Pulmonary artery endothelial cell (primary cell): Measurements from ENCODE around the gene SERPINF2. TPM values are rescaled to one million over a fixed set of nuclear protein-coding genes. Genes with fewer than 3 reads are reported as not detected.
"Not testable (repeated sequence)": the region's sequence is repeated elsewhere in the genome, so short reads cannot be mapped to it uniquely, and the experiment has no call there.

ENCODE experiments used
- DNase-seq: peaks from one replicate; pipeline ENCODE4 v3.0.0-alpha.2; 2011; ENCODE audit warnings: low read depth, low spot score
- total RNA-seq: library from RNA; depleted of rRNA; stranded (reverse); fragments of >200 nt; gene quantifications from 2 replicates; pipeline ENCODE4 v1.2.3, GENCODE V29; 2014

SERPINF2 gene
- total RNA-seq, 1 donor from 2014 or later = not detected

DNA sequence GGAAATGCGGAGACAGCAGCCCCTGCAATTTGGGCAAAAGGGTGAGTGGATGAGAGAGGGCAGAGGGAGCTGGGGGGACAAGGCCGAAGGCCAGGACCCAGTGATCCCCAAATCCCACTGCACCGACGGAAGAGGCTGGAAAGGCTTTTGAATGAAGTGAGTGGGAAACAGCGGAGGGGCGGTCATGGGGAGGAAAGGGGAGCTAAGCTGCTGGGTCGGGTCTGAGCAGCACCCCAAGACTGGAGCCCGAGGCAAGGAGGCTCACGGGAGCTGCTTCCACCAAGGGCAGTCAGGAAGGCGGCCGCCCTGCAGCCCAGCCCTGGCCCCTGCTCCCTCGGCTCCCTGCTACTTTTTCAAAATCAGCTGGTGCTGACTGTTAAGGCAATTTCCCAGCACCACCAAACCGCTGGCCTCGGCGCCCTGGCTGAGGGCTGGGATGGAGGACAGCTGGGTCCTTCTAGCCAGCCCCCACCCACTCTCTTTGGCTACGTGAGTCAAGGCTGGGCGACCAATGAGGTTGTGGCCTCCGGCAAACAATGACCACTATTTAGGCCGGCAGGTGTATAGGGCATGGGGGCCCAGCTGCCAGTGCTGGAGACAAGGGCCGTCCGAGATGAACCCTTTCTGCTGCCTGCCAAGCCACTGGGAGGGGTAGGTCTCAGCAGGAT lies 19.7 kb downstream of the SERPINF2 start:
- DNase-seq = no peak

DNA sequence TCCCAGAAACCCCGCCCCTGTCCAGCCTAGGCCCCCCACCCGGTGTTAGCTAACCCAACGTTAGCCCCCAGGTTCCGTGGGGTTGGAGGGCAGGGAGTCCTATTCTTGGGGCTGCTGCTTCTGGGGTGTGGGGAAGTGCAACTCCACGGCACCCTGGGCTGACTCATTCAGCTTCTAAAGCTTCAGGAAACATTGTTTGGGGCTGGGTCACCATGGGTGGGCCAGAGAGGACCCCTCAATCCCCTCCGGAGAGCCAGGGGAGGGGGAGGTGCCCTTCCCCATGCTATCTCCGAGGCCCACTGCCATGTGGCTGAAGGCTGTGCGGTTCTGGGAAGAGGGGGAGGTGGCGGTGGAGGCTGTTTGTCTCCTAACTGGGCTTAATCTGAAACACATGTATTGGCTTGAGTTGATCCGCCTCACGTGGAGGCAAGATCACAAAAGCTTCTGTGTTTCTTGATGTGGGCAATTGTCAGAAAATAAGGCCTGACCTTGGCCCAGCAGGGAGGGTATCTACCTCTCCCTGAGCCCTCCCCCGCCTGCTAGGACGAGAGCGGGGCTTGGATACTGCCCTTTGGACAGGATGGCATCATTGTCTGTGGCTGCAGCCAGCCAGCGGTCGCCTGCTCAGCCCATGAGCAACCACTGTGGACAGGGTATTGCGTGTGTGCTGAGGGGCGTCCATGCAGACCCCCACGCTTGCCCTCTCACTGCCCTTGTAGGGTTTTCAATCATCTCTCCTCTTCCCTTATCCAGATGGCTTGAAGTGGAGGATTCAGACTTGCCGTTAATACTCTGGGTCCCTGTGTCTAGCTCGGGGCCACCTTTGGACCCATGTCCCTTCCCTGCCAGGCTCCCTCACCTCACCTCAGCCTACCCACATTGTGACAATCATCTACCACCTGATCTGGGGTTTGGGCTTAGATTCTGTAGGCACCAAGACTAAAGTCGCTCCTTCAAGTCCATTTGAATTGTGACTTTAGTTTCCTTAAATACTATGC lies 20.5 kb downstream of the SERPINF2 start:
- no peak for DNase-seq

DNA sequence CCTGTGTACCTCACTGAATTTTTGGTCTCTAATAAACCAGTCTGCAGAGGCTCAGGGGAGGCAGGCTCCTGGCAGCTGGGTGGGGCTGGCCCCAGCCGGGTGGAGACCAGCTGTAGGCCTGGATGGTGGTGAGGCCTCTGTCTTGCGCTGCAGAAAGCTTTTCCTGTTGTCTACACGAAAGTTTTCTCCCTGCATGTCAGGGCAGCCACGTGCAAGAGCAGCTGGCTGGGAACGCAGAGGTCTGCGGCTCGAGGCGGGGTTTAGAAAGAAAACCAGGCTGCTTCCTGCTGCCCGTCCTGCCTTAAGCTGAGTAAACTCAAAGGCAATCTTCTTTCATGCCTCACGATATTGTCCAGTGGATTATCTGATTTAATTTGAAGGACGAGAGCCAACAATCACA lies 21.6 kb downstream of the SERPINF2 start:
- DNase-seq = peak; percentile 41

DNA sequence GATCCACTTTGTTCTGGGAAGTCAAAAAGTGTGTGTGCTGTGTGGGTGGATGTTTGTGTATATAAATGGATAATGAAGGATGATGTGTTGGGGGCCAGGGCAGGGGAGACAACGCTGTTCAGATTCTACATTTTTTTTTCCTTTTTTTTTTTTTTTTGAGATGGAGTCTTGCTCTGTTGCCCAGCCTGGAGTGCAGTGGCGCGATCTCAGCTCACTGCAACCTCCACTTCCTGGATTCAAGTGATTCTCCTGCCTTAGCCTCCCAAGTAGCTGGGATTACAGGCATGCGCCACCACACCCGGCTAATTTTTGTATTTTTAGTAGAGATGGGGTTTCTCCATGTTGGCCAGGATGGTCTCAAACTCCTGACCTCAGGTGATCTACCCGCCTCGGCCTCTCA lies 22.0 kb downstream of the SERPINF2 start:
- not testable (repeated sequence) for DNase-seq

DNA sequence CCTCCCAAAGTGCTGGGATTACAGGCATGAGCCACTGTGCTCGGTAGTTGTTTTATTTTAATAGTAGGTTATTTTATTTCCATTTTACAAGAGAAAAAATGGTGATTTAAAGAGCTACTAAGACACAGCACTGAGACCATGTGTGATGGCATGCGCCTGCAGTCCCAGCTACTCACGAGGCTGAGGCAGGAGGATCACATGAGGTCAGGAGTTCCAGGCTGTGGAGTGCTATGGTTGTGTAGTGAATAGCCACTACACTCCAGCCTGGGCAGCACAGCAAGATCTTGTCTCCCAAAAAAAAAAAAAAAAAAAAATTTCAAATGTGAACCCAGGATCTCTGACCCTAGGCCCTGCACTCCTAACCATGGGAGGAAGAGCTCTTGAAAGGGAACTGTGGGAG lies 22.9 kb downstream of the SERPINF2 start:
- DNase-seq = no peak

DNA sequence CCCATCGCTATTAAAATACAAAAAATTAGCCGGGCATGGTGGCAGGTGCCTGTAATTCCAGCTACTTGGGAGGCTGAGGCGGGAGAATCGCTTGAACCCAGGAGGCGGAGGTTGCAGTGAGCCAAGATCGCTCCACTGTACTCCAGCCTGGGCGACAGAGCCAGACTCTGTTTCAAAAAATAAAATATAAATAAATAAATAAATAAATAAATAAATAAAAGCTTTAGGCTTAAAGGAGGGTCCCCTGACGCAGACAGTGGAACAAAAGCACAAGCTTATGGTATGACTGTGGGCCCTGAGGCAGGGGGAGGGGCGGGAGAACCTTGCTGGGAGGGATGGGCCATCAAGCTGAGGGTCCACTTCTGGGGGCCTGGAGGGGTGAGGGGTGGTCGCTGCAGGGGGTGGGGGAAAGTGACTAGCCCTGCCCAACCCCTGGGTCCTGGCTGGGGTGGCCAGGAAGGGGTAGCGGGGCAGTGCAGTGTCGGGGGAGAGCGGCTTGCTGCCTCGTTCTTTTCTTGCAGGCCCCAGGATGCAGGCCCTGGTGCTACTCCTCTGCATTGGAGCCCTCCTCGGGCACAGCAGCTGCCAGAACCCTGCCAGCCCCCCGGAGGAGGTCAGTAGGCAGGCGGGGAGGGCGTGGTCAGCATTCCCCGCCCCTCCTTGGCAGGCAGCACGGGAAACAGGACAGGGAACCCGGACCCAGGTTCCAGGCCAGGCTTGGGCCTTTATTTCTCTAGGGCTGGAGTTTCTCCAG lies 23.9 kb downstream of the SERPINF2 start:
- DNase-seq = no peak

DNA sequence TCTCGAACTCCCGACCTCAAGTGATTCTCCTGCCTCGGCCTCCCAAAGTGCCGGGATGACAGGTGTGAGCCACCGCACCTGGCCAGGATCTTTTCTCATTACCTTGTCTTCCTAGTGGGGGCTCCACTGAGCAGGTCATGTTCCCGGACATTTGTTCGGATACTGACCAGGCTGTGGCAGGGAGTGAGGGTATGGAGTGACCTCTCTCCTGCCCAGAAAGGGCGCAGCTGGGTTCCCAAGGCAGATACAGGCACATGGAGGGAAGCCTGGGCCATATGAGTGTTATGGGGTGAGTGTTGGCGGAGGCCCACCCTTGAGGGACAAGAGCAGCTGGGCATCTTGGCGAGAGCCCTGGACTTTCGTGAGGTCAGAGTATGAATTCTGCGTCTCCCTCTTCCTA lies 24.7 kb downstream of the SERPINF2 start:
- DNase-seq = no peak

DNA sequence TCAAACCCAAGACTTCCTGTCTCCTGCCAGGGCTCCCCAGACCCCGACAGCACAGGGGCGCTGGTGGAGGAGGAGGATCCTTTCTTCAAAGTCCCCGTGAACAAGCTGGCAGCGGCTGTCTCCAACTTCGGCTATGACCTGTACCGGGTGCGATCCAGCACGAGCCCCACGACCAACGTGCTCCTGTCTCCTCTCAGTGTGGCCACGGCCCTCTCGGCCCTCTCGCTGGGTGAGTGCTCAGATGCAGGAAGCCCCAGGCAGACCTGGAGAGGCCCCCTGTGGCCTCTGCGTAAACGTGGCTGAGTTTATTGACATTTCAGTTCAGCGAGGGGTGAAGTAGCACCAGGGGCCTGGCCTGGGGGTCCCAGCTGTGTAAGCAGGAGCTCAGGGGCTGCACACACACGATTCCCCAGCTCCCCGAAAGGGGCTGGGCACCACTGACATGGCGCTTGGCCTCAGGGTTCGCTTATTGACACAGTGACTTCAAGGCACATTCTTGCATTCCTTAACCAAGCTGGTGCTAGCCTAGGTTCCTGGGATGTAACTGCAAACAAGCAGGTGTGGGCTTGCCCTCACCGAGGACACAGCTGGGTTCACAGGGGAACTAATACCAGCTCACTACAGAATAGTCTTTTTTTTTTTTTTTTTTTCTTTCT lies 27.3 kb downstream of the SERPINF2 start:
- no peak for DNase-seq

DNA sequence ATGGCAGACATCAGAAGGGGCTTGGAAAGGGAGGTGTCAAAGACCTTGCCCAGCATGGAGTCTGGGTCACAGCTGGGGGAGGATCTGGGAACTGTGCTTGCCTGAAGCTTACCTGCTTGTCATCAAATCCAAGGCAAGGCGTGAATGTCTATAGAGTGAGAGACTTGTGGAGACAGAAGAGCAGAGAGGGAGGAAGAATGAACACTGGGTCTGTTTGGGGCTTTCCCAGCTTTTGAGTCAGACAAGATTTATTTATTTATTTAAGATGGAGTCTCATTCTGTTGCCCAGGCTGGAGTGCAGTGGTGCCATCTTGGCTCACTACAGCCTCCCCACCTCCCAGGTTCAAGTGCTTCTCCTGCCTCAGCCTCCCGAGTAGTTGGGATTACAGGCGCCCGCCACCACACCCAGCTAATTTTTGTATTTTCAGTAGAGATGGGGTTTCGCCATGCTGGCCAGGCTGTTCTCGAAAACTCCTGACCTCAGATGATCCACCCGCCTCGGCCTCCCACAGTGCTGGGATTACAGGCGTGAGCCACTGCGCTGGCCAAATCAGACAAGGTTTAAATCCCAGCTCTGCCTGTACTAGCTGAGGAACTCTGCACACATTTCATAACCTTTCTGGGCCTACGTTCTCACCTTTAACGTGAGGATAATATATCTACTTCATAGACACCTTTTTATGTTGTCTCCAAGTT lies 30.5 kb downstream of the SERPINF2 start:
- not testable (repeated sequence) for DNase-seq

DNA sequence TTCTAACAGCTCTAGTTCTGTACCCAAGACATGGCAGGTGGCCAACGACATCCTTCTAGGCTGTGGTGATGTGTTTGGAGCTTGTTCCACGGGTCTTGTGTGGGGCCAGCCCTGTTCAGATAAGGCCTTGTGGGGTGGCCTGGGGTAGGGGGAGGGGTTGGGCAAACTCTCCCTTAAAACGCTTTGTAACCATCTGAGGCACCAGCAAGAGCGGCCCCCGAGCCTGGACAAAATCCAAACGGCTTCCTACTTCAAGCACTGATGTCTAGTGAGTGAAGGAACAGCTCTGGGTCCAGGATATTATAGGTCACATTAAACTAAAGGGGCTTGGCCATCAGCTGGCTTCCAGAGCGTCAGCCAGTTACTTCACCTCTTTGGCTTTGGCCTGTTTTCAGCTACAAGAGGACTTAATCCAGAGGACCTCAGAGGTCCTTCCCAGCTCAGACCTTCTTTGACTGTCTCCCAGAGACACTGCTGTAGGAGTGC lies 31.1 kb downstream of the SERPINF2 start:
- DNase-seq = no peak

DNA sequence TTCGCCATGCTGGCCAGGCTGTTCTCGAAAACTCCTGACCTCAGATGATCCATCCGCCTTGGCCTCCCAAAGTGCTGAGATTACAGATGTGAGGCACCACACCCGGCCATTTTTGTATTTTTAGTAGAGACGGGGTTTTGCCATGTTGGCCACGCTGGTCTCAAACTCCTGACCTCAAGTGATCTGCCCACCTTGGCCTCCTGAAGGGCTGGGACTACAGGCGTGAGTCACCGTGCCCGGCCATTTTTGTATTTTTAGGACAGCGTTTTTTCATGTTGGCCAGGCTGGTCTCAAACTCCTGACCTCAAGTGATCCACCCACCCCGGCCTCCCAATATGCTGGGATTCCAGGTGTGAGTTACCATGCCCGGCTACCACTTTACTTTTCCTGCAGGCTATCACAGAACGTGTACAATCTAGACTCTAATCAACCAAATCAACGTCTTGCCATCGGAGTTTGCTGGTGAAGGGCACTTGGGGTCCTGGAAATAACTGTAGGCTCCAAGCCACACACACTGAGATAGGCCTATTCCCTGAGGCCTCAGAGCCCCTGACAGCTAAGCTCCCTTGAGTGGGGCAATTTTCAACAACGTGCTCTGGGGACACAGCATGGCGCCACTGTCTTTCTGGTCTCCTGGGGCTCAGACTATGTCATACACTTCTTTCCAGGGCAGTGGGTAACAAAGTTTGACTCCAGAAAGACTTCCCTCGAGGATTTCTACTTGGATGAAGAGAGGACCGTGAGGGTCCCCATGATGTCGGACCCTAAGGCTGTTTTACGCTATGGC lies 31.9 kb downstream of the SERPINF2 start:
- no peak for DNase-seq

DNA sequence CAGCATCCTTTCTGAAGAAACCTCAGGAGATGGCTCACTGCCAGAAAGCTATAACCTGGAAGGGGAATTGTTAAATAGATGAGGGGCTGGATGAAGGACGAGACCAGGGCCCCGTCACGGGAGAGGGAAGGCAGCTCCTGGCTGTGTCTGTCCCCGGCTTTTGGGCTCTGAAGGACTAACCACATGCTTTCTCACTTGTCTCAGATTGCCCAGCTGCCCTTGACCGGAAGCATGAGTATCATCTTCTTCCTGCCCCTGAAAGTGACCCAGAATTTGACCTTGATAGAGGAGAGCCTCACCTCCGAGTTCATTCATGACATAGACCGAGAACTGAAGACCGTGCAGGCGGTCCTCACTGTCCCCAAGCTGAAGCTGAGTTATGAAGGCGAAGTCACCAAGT lies 33.7 kb downstream of the SERPINF2 start:
- no peak for DNase-seq

DNA sequence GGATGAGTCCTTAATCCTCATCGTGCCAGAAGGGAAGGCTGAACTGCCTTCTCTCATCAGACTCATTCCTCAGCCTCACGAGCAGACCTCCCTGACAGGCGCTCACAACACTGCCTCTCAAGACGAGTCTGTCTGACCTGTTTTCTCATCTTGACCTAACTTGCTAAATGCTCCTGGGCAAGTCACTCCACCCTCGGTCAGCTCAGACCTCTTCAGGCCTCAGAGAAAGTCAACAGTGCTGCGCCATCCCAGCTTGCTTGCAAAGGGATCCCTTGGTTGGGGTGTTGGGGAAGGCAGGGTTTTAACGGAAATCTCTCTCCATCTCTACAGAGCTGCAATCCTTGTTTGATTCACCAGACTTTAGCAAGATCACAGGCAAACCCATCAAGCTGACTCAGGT lies 34.2 kb downstream of the SERPINF2 start:
- DNase-seq = no peak

DNA sequence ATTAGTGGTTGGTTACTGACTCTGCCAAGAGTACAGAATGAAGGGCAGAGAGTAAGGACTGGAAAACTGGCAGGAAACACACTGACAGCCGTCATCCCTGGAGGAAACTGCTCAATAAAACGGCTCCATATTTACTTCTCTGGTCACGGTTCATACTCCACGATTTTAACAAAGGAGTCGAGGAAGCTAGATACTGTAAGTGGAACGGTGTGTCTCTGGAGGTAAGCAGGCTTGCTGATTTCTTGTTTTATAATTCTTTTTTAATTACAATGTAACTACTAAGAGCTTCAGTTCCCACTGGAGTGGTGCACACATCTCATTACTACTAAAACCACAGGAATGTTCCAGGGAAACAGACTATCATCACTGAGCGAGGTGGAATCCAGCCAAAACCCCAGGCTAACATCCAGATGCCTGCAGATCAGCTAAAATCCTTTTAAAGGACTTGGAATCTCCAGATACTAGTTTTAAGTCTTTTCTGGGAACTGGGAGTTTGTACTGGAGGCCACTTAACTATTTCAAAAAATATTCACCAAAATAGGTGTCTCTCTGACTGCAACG lies 37.0 kb downstream of the SERPINF2 start:
- peak; percentile 57 for DNase-seq

DNA sequence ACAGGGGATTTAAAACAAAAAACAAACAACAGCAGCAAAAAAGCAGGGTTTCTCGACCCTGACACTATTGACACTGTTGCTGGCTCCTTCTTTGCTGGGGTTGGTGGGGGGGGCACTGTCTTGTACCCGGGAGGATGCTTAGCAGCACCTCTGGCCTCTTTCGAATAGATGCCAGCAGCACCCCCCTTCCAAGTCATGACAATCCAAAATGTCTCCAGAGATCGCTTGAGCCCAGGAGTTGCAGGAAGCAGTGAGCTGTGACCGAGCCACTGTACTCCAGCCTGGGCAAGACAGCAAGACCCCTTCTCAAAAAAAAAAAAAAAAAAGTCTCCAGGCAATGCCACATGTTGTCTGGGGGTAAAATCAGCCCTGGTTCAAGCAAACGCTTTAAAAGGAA lies 39.5 kb downstream of the SERPINF2 start:
- no peak for DNase-seq

DNA sequence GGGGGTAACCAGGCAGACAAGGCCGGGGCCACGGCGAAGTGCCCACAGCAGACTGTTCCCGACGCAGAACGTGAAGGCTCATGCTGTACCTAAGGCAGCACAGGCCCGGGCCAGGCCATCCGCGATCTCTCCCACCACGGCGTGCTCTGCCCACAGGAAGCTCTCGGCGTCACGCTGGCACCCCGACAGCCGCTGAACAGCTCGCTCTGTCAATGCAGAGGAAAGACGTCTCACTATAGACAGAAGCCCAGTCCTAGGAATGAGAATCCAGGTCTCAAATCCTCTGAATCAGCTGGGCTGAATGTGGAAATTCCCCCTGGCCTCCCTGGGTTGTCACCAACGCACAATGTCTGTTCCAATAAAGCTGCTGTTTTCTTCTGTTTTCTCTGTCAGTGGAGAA lies 40.6 kb downstream of the SERPINF2 start:
- DNase-seq = no peak

DNA sequence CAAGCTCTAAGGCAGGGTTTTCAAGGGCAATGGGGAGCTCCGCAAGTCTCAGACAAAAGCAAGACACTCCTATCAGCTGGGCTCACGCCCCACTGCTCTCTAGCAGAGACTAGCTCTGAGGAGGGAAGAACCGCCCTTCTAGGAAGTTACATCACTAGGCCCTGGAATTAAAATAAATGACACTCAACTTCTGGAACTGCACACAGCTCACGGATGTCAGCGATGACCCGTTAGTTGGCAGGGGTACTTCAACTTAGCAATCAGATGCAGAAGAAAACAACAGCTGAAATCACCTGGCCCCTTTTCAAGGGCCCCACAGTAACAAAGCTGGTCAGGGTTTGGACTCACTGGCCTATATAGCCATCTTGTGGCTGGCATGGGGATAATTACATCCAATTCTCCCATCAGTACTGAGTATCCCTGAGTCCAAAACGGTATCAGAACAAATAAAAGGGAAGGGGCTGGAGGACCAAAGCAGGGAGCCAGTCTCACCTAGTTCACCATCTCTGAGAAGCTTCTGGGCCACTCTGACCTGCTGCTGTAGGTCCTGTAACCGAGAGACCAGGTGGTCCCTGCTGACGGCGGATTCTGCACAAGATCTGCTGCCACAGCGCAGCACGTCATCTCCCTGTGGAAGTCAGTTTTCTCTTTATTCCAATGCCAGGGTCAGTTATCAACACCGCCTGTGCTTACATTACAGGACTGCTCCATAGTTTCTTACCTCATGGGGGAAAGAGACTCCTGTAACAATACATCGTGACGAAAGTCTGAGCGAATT lies 41.4 kb downstream of the SERPINF2 start:
- DNase-seq = peak; percentile 74

DNA sequence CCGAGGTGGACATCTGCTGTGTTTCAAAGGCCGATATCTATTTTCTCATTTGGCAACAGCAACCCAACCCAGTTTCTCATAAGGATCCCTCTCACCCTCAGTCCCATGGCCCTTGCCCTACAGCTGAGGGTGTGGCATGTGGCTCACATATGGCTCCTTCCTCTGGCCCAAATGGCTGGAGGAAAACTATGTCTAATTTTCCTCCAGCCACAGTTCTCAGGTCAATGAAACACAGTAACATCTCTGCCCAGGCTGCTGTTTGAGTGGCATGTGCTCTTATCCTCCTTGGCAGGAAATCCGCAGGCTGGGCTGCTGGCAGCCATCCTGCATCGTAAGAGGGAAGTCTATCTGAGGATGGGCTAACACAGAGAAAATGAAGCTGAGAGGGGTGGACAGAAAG lies 43.3 kb downstream of the SERPINF2 start:
- DNase-seq = no peak

DNA sequence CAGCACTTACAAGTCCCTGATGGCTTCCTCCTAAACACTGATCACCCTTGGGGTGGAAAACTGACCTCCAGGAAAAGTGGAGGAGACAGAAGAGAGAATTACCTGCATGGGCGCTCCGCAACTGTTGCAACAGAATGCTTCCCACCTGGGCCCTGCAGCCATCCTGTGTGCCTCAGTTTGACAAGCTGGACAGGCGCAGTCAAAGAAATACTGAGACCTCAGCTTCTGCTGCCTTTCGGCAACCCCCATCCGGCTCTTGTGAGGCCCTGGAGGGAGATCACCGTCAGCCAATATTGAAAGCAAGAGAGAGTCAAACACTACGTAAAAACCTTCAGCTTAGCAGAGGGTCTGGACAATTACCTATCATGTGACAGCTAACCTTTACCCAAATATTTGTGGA lies 44.0 kb downstream of the SERPINF2 start:
- no peak for DNase-seq
